ENCODE data around the gene RHBDL3. TPM values are rescaled to one million over a fixed set of nuclear protein-coding genes. Genes with fewer than 3 reads are reported as not detected.

Gene RHBDL3
- total and polyA plus RNA-seq, 5 experiments from 2014 or later, result not detected

DNA sequence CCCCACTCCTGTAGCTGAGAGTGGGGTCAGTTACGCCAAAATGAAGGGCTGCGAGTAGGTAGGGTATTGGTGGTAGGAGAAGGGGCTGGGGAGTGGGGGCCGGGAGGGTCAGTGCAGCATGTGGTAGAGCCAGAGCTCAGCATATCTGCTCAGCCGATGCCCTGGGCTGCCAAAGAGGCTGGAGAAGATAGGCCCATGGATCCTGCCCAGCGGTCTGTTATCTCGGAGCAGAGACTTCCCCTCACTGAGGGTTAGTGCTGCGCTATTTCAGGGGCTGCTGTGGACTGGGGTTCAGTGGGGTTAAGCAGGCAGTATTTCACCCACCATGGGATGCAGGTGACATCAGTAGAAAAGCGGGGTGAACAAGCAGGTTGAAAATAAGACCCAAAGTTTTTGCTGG is 19.7 kb downstream of the RHBDL3 start:
- Mint-ChIP-seq H3K27ac (no peak overlapping the region), H3K4me3 (no peak overlapping the region), H3K27me3 (peaks cover 4 to 24% (median 11%) of the 10 kb centered on the region in 5 donors), H3K9me3 (no peaks in the 10 kb centered on the region), H3K36me3 (no peaks in the 10 kb centered on the region), H3K4me1 (peaks cover 0 to 8% (median 1%) of the 10 kb centered on the region in 4 donors)
- no peak for ATAC-seq
- no peak for DNase-seq
- POLR2A ChIA-PET, result no interaction called here

GRCh38 chr17:32285746-32286517 is 20.3 kb downstream of the RHBDL3 start:
- peaks cover 0 to 8% (median 1%) of the 10 kb centered on the region in 4 donors for H3K4me1 Mint-ChIP-seq
- no peaks in the 10 kb centered on the region for H3K36me3 Mint-ChIP-seq
- no peaks in the 10 kb centered on the region for H3K9me3 Mint-ChIP-seq
- no peak overlapping the region for H3K27ac Mint-ChIP-seq
- POLR2A ChIA-PET, result no interaction called here
- H3K27me3 Mint-ChIP-seq, result peaks cover 4 to 24% (median 11%) of the 10 kb centered on the region in 5 donors
- no peak overlapping the region for H3K4me3 Mint-ChIP-seq
- ATAC-seq, result no peak
- DNase-seq, result no peak

DNA sequence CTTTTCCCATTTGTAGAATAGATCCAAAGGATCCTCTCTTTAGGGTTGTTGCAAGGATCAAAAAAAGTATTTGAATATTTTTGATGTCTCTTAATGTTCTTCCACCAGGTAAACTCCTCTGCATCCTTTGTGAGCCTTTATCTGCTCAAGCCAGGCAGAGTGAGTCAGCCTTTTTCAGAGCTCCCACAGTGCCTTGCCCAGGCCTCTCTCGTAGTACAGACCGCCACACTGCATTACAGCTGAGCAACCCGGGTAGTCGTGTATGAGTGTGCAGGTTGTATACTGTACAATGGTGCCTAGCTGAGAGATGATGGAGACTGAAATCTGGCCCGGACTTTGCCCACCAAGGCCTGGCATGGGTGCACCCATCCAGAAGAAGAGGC is 20.9 kb downstream of the RHBDL3 start:
- Mint-ChIP-seq H3K9me3 (no peaks in the 10 kb centered on the region), H3K36me3 (no peaks in the 10 kb centered on the region), H3K4me1 (peaks cover 0 to 8% (median 1%) of the 10 kb centered on the region in 4 donors), H3K27me3 (peaks cover 4 to 24% (median 11%) of the 10 kb centered on the region in 5 donors), H3K27ac (no peak overlapping the region), H3K4me3 (no peak overlapping the region)
- POLR2A ChIA-PET, result no interaction called here
- ATAC-seq (no peak), DNase-seq (no peak)

DNA sequence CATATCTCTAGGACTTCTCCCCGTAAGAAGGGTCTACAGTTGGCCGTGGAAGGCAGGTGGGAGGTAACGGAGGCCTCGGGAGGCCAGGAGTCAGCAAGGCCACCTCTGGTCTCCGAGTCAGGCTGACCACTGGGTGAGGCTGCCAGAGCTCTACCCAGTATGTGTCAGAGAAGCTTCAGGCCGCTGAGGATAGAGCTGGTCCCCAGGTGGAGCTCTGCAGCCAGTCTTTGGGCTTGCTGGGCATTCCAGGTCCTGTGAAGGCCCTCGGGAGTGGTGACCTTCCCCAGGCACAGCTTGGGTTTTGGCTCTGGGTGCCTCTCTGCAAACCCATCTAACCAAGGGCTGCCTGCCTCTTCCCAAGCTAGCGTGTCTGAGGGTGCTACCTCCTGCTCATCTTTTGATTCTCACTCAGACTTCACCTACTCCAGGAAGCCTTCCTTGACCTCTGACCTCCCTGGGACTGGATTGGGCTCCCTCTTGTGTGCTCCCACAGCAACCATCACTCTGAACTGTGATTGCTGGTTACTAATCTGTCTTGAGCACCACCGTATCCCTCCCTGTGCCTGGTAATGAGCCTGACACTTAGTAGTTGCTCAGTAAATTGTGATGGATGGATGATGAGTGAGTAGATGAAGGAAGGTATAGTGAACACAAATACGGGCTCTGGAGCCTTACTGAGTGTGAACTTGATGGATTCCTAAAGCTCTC is 22.3 kb downstream of the RHBDL3 start:
- H3K4me1 Mint-ChIP-seq, result peaks cover 0 to 8% (median 1%) of the 10 kb centered on the region in 4 donors
- ATAC-seq (no peak), DNase-seq (no peak)
- no peaks in the 10 kb centered on the region for H3K9me3 Mint-ChIP-seq
- H3K27me3 Mint-ChIP-seq, result peaks cover 4 to 24% (median 11%) of the 10 kb centered on the region in 5 donors
- H3K36me3 Mint-ChIP-seq, result no peaks in the 10 kb centered on the region
- no peak overlapping the region for H3K27ac Mint-ChIP-seq
- POLR2A ChIA-PET, result no interaction called here
- no peak overlapping the region for H3K4me3 Mint-ChIP-seq

DNA sequence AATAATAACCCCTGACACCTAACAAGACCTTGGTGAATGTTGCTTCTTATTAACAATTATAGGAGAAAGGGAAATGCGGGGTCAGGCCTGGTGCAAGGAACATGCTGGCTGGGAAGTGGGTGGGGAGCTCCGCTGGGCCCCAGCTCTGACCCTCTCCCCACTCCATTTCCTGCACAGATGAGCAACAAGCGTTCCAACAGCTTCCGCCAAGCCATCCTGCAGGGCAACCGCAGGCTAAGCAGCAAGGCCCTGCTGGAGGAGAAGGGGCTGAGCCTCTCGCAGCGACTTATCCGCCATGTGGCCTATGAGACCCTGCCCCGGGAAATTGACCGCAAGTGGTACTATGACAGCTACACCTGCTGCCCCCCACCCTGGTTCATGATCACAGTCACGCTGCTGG is 23.0 kb downstream of the RHBDL3 start:
- ATAC-seq (no peak), DNase-seq (no peak)
- H3K36me3 Mint-ChIP-seq, result no peaks in the 10 kb centered on the region
- no peak overlapping the region for H3K27ac Mint-ChIP-seq
- POLR2A ChIA-PET, result no interaction called here
- H3K4me3 Mint-ChIP-seq, result no peak overlapping the region
- H3K9me3 Mint-ChIP-seq, result no peaks in the 10 kb centered on the region
- H3K27me3 Mint-ChIP-seq, result peaks cover 2 to 20% (median 8%) of the 10 kb centered on the region in 5 donors
- peaks cover 0 to 7% (median 1%) of the 10 kb centered on the region in 4 donors for H3K4me1 Mint-ChIP-seq

DNA sequence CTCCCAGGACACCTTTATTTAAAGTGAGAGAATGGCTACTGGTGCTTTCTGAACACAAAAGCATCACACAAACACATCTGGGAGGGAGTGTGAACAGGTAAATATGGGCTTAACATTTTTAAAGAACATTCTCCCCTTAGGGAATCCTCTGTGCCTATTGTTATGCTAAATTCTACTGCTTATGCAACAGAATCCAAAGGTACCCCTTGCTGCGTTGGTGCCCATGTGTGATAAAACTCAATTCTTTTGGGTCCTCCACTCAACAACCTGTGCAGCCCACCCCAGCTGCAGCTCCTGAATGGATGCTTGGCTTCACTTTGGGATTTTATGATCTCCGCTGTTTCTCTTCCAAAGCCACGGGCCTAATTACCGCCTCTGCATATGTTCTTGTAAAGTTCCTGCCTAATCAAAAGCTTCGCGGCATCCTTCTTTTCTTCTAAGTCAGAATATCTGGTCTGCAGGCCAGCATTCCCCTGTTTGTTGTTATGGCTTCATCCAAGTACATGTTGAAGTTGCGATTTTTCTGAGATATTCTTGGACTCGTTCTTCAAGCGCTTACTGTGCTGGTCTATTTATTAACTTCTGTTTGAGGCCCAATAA is 23.9 kb downstream of the RHBDL3 start:
- POLR2A ChIA-PET, result no interaction called here
- Mint-ChIP-seq H3K4me1 (peaks cover 0 to 3% (median 0%) of the 10 kb centered on the region in 4 donors), H3K4me3 (no peak overlapping the region), H3K27me3 (peaks cover 0 to 10% (median 3%) of the 10 kb centered on the region in 5 donors), H3K9me3 (no peaks in the 10 kb centered on the region), H3K27ac (no peak overlapping the region), H3K36me3 (no peaks in the 10 kb centered on the region)
- DNase-seq (no peak), ATAC-seq (no peak)

DNA sequence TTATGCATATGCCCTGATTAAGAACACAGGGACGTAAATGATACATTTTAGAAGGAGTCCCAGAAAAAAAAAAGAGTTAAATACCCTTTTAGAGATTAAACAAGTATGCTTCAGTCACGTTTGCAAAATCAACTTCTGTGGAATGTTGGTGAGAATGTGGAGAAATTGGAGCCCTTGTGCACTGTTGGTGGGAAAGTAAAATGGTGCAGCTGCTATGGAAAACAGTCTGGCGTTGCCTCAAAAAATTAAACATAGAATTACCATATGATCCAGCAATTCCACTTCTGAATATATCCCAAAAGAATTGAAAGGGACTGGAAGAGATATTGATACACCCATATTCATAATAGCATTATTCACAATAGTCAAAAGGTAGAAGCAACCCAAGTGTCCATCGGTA is 26.5 kb downstream of the RHBDL3 start:
- Mint-ChIP-seq H3K4me3 (no peak overlapping the region), H3K4me1 (peaks cover 0 to 3% (median 0%) of the 10 kb centered on the region in 4 donors)

GRCh38 chr17:32297424-32297823 is 31.8 kb downstream of the RHBDL3 start:
- Mint-ChIP-seq H3K27ac (no peak overlapping the region), H3K4me1 (no peaks in the 10 kb centered on the region), H3K4me3 (no peak overlapping the region), H3K9me3 (no peaks in the 10 kb centered on the region), H3K27me3 (peaks cover 0 to 2% (median 0%) of the 10 kb centered on the region in 5 donors), H3K36me3 (no peaks in the 10 kb centered on the region)
- POLR2A ChIA-PET, result no interaction called here
- ATAC-seq (no peak), DNase-seq (no peak)

More for the DNA sequence above, 26.5 kb downstream of the RHBDL3 start:
- POLR2A ChIA-PET, result no interaction called here
- Mint-ChIP-seq H3K27ac (peak overlapping the region in 1 of 10 donors; percentile 24), H3K27me3 (peaks cover 0 to 9% (median 3%) of the 10 kb centered on the region in 5 donors), H3K36me3 (no peaks in the 10 kb centered on the region), H3K9me3 (no peaks in the 10 kb centered on the region)
- DNase-seq (no peak), ATAC-seq (no peak)

DNA sequence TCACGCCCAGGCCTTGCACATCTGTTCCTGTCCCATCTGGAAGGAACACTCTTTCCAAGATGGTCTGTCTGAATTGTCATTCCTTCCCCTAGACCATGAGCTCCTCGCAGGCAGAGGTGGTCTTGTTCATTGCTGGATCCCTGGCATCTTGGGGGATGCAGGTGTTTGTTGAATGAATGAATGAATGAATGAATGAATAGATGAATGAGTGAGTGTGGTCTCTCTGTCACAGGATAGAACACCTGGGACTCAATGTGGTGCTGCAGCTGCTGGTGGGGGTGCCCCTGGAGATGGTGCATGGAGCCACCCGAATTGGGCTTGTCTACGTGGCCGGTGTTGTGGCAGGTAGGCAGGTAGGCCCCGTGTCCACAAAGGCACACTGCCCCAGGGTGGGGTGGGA is 32.2 kb downstream of the RHBDL3 start:
- Mint-ChIP-seq H3K4me1 (no peaks in the 10 kb centered on the region), H3K36me3 (no peaks in the 10 kb centered on the region), H3K27ac (peak overlapping the region in 1 of 10 donors; percentile 53), H3K27me3 (peaks cover 0 to 2% (median 0%) of the 10 kb centered on the region in 5 donors), H3K9me3 (no peaks in the 10 kb centered on the region), H3K4me3 (no peak overlapping the region)
- no peak for DNase-seq
- ATAC-seq, result no peak
- POLR2A ChIA-PET, result no interaction called here

DNA sequence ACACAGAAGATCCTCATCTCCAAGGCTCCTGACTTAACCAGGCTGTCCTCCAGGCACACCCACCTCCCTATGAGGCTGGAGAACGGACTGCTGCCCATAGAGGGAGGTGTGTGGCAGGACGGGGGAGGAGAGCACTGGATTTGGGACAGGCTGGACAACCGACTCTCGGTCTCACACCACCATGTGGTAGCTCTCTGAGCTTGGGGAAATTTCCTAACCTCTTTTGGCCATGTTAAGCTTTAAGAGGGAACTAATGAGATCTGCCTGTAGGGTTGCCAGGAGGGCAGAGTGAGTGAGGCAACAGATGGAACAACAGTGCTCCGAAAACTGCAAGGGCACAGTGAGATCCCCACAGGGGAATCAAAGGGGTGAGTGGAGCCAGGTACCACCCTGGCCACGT is 32.7 kb downstream of the RHBDL3 start:
- Mint-ChIP-seq H3K27me3 (peaks cover 0 to 2% (median 0%) of the 10 kb centered on the region in 5 donors), H3K4me3 (no peak overlapping the region), H3K4me1 (no peaks in the 10 kb centered on the region), H3K36me3 (no peaks in the 10 kb centered on the region), H3K9me3 (no peaks in the 10 kb centered on the region), H3K27ac (no peak overlapping the region)
- POLR2A ChIA-PET, result no interaction called here
- ATAC-seq, result no peak
- DNase-seq, result no peak

GRCh38 chr17:32298721-32299579 is 33.3 kb downstream of the RHBDL3 start:
- Mint-ChIP-seq H3K27me3 (peaks cover 0 to 2% (median 0%) of the 10 kb centered on the region in 5 donors), H3K4me3 (no peak overlapping the region), H3K4me1 (no peaks in the 10 kb centered on the region), H3K27ac (no peak overlapping the region), H3K9me3 (no peaks in the 10 kb centered on the region), H3K36me3 (no peaks in the 10 kb centered on the region)
- POLR2A ChIA-PET, result no interaction called here
- no peak for DNase-seq
- ATAC-seq, result no peak

GRCh38 chr17:32299580-32300164 is 34.0 kb downstream of the RHBDL3 start:
- no peak overlapping the region for H3K27ac Mint-ChIP-seq
- no peaks in the 10 kb centered on the region for H3K9me3 Mint-ChIP-seq
- H3K4me1 Mint-ChIP-seq, result no peaks in the 10 kb centered on the region
- no peak overlapping the region for H3K4me3 Mint-ChIP-seq
- ATAC-seq, result no peak
- no peak for DNase-seq
- H3K36me3 Mint-ChIP-seq, result no peaks in the 10 kb centered on the region
- H3K27me3 Mint-ChIP-seq, result peaks cover 0 to 2% (median 0%) of the 10 kb centered on the region in 5 donors
- POLR2A ChIA-PET, result no interaction called here

All from naive thymus-derived CD8-positive, alpha-beta T cell (primary cell).